Ovary (tissue), 3 donors: ENCODE data around the gene ZCCHC3.

ENCODE experiments used
- CTCF ChIP-seq, 3 donors: fragments of 450-650 bp in 2 of 3; fragments of 200-600 bp in 1 of 3; IDR thresholded peaks; one replicate each; pipeline versions ENCODE4 v1.5.1 to v1.8.0; 2016 to 2022; ENCODE audit warnings: antibody characterized with exemption in 3 of 3, mild to moderate bottlenecking in 1 of 3
- EP300 ChIP-seq: sonication (generic); formaldehyde crosslinking; IDR thresholded peaks from one replicate; pipeline ENCODE4 v1.6.1; 2017; ENCODE audit warnings: antibody characterized with exemption
- POLR2A ChIP-seq: fragments of 450-650 bp; IDR thresholded peaks from one replicate; pipeline ENCODE4 v1.6.1; 2017; ENCODE audit warnings: antibody characterized with exemption, mild to moderate bottlenecking, moderate library complexity
- donor health status: DM: no; HTN: no; CAD: no.

- no peak for TF ChIP-seq CTCF (IDR thresholded peaks at IDR 0.05)
- no peak for TF ChIP-seq POLR2A
- no peak for TF ChIP-seq EP300
Measured at GRCh38 chr20:328975-329695, 31.8 kb downstream of the ZCCHC3 start.
